MCF 10A (cell line): ENCODE measurements around the gene GFER. TPM values are rescaled to one million over a fixed set of nuclear protein-coding genes. Genes with fewer than 3 reads are reported as not detected.

Experiments used
- Bru-seq: library from RNA; stranded (reverse); fragments of 400-500 nt; gene quantifications from one replicate; lab custom pipeline; 2021; lab: Mats Ljungman, UMichigan
- BruChase-seq, 2 experiments: library from RNA; stranded (reverse); fragments of 400-500 nt; gene quantifications; one replicate each; lab custom pipeline; 2021; lab: Mats Ljungman, UMichigan
- BruUV-seq: library from RNA; stranded (reverse); fragments of 400-500 nt; replicated peaks from 2 replicates; lab custom pipeline; 2021; lab: Mats Ljungman, UMichigan
- CTCF ChIA-PET: fragments of 300-600 bp; sonication (Branson Sonifier 250); formaldehyde crosslinking; extraction: SDS; loops from one replicate; lab custom pipeline; 2021; ENCODE audit warnings: antibody characterized with exemption, inconsistent platforms; lab: Yijun Ruan, JAX
- POLR2A ChIA-PET: fragments of 300-600, 350-650 bp; sonication (Branson Sonifier 250); formaldehyde crosslinking; extraction: SDS; loops from one replicate; lab custom pipeline; 2020; ENCODE audit warnings: antibody characterized with exemption, inconsistent platforms; lab: Yijun Ruan, JAX
- DNase-seq: peaks from one replicate; pipeline ENCODE4 v3.0.0-alpha.2; 2018; ENCODE audit not compliant: unreplicated experiment
- H3K27ac Mint-ChIP-seq: one replicate; pipeline ENCODE4 v1.8.0; 2022; ENCODE audit warnings: mild to moderate bottlenecking, low read depth, mixed read lengths; ENCODE audit not compliant: unreplicated experiment
- H3K27me3 Mint-ChIP-seq: one replicate; pipeline ENCODE4 v1.8.0; 2022; ENCODE audit warnings: mixed read lengths; ENCODE audit not compliant: insufficient read depth, unreplicated experiment
- H3K36me3 Mint-ChIP-seq: one replicate; pipeline ENCODE4 v1.8.0; 2022; ENCODE audit warnings: mild to moderate bottlenecking, moderate library complexity, mixed read lengths; ENCODE audit not compliant: insufficient read depth, unreplicated experiment
- H3K4me1 Mint-ChIP-seq: one replicate; pipeline ENCODE4 v1.8.0; 2022; ENCODE audit warnings: mixed read lengths; ENCODE audit not compliant: insufficient read depth, unreplicated experiment
- H3K4me3 Mint-ChIP-seq: one replicate; pipeline ENCODE4 v1.8.0; 2022; ENCODE audit warnings: mild to moderate bottlenecking, moderate library complexity, mixed read lengths; ENCODE audit not compliant: unreplicated experiment
- H3K9me3 Mint-ChIP-seq: one replicate; pipeline ENCODE4 v1.8.0; 2022; ENCODE audit warnings: mixed read lengths; ENCODE audit not compliant: unreplicated experiment
- intact Hi-C: fragments of 100-400 bp; cut with micrococcal nuclease; formaldehyde crosslinking; loops from 2 replicates; pipeline ENCODE4 v1.14.1; 2022
- long read RNA-seq: library from polyadenylated mRNA; stranded (forward); transcript quantifications from one replicate; pipeline ENCODE4 v2.0.0, GENCODE V29; 2022
- total RNA-seq: library from RNA; stranded (reverse); gene quantifications from 2 replicates; pipeline ENCODE4 v1.2.3, GENCODE V29; 2022
- TF ChIP-seq, protein P1 (sequence below): fragments of 200-600 bp; IDR thresholded peaks from one replicate; pipeline ENCODE4 v1.8.0; 2022; ENCODE audit warnings: antibody characterized with exemption, mild to moderate bottlenecking; ENCODE audit not compliant: unreplicated experiment

Gene GFER
- 34.6 and 40.8 TPM in 2 replicates for total RNA-seq
- percentile 55 among the genes with signal in this experiment for Bru-seq, nascent RNA
- percentile 81 among the genes with signal in this experiment for BruChase-seq, experiment 1, labeled RNA remaining after a 6-hour chase
- BruChase-seq, experiment 2, labeled RNA remaining after a 2-hour chase: percentile 73 among the genes with signal in this experiment
- long read RNA-seq, transcript GFER-201 (3 exons, 2,345 nt): major isoform, 46 of 51 reads
- long read RNA-seq, partial matches to known transcripts: 0 of 51 reads
- long read RNA-seq, other reads (novel, unspliced or antisense): 3 of 51 reads

DNA sequence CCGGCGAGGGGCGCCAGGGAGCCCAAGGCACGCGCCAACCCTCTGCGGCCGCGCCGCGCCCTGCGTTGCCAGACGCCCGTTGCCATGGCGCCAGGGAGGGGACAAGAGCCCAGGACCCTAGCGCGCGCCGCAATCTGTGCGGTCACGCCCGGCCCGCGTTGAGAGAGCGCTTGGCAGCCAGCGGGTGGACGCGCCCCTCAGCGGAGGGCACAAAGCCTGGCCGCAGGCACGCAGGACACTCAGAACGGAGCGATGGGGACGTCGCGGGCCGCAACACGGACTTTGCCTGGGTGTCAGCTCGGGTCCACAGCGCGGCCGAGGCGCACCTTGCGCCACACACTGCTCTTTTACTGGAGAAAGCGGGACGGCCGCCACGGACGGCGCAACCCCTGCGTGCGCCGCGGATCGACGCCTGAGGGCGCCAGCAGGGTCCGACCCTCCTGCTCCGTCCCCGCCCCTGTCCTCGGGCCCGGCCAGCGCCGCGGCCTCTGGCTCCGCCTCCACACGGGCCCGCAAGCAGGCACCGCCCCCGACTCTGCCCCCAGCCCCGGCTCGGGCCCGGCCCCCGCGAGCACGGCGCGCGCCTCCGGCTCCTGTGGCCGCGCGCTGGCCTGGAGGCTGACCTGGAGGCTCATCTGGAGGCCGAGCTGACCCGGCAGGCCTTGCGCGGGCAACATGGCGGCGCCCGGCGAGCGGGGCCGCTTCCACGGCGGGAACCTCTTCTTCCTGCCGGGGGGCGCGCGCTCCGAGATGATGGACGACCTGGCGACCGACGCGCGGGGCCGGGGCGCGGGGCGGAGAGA lies at the start of gene GFER:
Gene GFER, plus strand, starts transcription at position 650 of the 803 bp plus-strand sequence. Its CDS starts 26 bp downstream, at position 676.
- no TSS peak for BruUV-seq
- ChIA-PET CTCF (interaction anchor here (0.6 to 1.0 kb wide), 2 partner anchors 47 to 156 kb away, joined by 3 to 4 read pairs; no protein-coding TSS in a partner anchor), POLR2A (interaction anchor here (0.7 to 5.7 kb wide), 16 partner anchors 10 to 255 kb away, joined by 3 to 59 read pairs (median 4); partner anchors contain the start of genes RPS2, TBL3, TRAF7 and ZNF598)
- peak; percentile 82 for DNase-seq
- Mint-ChIP-seq H3K36me3 (peaks cover 41% of the 10 kb centered on the region), H3K4me3 (peak within 1 kb of the TSS; percentile 76), H3K27me3 (no peaks in the 10 kb centered on the region), H3K4me1 (peaks cover 10% of the 10 kb centered on the region), H3K9me3 (no peaks in the 10 kb centered on the region), H3K27ac (no peak within 1 kb of the TSS)
- intact Hi-C loops: no loop called here
- TF ChIP-seq, protein P1, sequence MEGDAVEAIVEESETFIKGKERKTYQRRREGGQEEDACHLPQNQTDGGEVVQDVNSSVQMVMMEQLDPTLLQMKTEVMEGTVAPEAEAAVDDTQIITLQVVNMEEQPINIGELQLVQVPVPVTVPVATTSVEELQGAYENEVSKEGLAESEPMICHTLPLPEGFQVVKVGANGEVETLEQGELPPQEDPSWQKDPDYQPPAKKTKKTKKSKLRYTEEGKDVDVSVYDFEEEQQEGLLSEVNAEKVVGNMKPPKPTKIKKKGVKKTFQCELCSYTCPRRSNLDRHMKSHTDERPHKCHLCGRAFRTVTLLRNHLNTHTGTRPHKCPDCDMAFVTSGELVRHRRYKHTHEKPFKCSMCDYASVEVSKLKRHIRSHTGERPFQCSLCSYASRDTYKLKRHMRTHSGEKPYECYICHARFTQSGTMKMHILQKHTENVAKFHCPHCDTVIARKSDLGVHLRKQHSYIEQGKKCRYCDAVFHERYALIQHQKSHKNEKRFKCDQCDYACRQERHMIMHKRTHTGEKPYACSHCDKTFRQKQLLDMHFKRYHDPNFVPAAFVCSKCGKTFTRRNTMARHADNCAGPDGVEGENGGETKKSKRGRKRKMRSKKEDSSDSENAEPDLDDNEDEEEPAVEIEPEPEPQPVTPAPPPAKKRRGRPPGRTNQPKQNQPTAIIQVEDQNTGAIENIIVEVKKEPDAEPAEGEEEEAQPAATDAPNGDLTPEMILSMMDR: no peak

DNA sequence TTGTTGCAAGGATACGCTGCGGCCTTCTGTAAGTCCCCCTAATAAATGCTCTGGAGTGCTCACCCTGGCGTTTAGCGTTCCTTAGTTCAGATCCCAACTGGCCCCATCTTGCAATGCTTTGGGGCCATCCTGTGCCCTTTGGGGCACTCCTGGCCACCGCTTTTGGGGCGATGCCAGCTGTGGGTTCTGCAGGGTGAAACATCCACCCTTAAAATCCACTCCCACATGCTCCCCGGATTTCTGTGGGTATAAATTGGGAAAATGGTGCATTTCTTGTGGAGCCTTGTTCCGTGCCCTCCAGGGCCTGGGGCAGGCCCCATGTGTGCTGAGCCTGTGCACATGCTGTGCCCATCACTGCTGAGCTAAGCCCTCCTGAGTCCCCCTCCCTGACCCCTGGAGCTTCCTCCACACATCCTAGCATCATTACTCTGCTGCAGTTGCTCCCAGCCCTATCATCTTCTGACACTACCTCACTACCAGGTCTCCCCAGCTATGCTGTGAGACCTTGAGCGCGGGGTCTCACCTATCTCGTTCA lies 47.0 kb upstream of the GFER start:
- Mint-ChIP-seq H3K36me3 (peaks cover 22% of the 10 kb centered on the region), H3K27me3 (no peaks in the 10 kb centered on the region), H3K4me3 (no peak overlapping the region), H3K9me3 (no peaks in the 10 kb centered on the region), H3K27ac (no peak overlapping the region), H3K4me1 (peaks cover 4% of the 10 kb centered on the region)
- CTCF ChIA-PET: interaction anchor here (0.7 to 1.3 kb wide), 2 partner anchors 15 to 47 kb away, joined by 3 read pairs; partner anchors contain the start of gene GFER
- no TSS peak for BruUV-seq
- intact Hi-C loops: no loop called here
- DNase-seq: no peak
- POLR2A ChIA-PET: interaction anchor here (0.6 to 3.2 kb wide), 3 partner anchors 27 to 28 kb away, joined by 3 to 12 read pairs (median 7); partner anchors contain the start of gene RPS2
- TF ChIP-seq, protein P1: no peak

DNA sequence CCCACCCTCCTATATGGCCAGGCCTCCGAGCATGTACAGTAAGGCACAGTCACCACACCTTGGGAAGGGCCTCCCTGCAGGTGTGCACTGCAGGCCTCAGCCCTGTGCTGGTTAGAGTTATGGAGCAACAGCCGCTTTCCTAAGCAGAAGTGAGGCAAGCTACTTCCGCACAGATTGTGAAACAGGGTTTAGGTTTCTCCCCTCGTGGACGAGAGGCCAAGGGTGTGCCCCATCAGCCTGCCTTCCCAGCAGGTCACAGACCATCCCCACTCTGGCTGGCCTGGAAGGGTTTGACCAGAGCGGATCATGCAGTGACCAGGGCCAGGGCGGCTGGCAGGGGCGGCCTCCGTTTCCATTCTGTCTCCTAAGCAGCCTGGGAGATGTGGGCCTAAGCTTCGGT lies 45.7 kb upstream of the GFER start:
- peaks cover 5% of the 10 kb centered on the region for H3K4me1 Mint-ChIP-seq
- no peak overlapping the region for H3K4me3 Mint-ChIP-seq
- peaks cover 22% of the 10 kb centered on the region for H3K36me3 Mint-ChIP-seq
- peak; percentile 78 for DNase-seq
- H3K27me3 Mint-ChIP-seq: no peaks in the 10 kb centered on the region
- BruUV-seq: no TSS peak
- TF ChIP-seq, protein P1: no peak
- H3K9me3 Mint-ChIP-seq: no peaks in the 10 kb centered on the region
- intact Hi-C loops: no loop called here
- H3K27ac Mint-ChIP-seq: no peak overlapping the region
- ChIA-PET CTCF (interaction anchor here (0.7 to 1.3 kb wide), 2 partner anchors 14 to 88 kb away, joined by 3 read pairs; no protein-coding TSS in a partner anchor), POLR2A (interaction anchor here (0.7 to 1.4 kb wide), 2 partner anchors 15 to 27 kb away, joined by 3 to 7 read pairs; partner anchors contain the start of gene RPS2)
